ENCODE results near the gene WDR37. TPM values are rescaled to one million over a fixed set of nuclear protein-coding genes. Genes with fewer than 3 reads are reported as not detected.

Gene WDR37
- total and polyA plus RNA-seq, 9 of the 15 experiments (the other 6 are each of a cell fraction or from before 2014, with no cell fraction given) = 2.3 to 11.6 (median 6.7) TPM

GRCh38 chr10:1050145-1050544, 6.0 kb upstream of the WDR37 start (continued):
- TF ChIP-seq PHF8 (IDR thresholded peaks at IDR 0.05; ENCODE audit: borderline replicate concordance, low read length) (no peak), MNT (conservative IDR thresholded peaks at IDR 0.05) (peak in 1 of 2 experiments; percentile 44; a peak in 1 of 4 replicates), HMGXB4 (CRISPR knock-in tag; IDR thresholded peaks at IDR 0.05) (no peak), BHLHE40 (IDR thresholded peaks at IDR 0.05; ENCODE audit: low read length) (0 out of 2 replicates have a peak, but pooled peaks have one; percentile 5), ZNF165 (CRISPR knock-in tag; IDR thresholded peaks at IDR 0.05; ENCODE audit: borderline replicate concordance) (no peak), PRDM10 (IDR thresholded peaks at IDR 0.05; ENCODE audit: partially characterized antibody) (no peak), EP300 (IDR thresholded peaks at IDR 0.05; ENCODE audit: low read length) (peak; percentile 39; the same call in 1 of the 2 replicates), ZBTB2 (IDR thresholded peaks at IDR 0.05) (peak; percentile 56; the same call in 1 of the 2 replicates), SIN3A (IDR thresholded peaks at IDR 0.05; ENCODE audit: borderline replicate concordance in 2 of 2, control insufficient read depth in 1 of 2, low read depth in 2 of 2, low read length in 2 of 2) (peak in 1 of 2 experiments; percentile 47; a peak in 1 of 4 replicates), EWSR1 (IDR thresholded peaks at IDR 0.05; ENCODE audit: borderline replicate concordance, low read depth, partially characterized antibody) (no peak), NEUROD1 (IDR thresholded peaks at IDR 0.05; ENCODE audit: borderline replicate concordance, low read depth, low read length, partially characterized antibody) (no peak), SMARCB1 (IDR thresholded peaks at IDR 0.05; ENCODE audit: insufficient read length, low read depth) (no peak), ATF2 (CRISPR knock-in tag; IDR thresholded peaks at IDR 0.05) (no peak), RBM25 (IDR thresholded peaks at IDR 0.05; ENCODE audit: low read depth, low read length, severe bottlenecking) (no peak), MTF1 (CRISPR knock-in tag; IDR thresholded peaks at IDR 0.05; ENCODE audit: borderline replicate concordance) (no peak)

All from K562 (cell line).